ENCODE results near the gene ZNF330.
"Not testable (repeated sequence)": the region's sequence is repeated elsewhere in the genome, so short reads cannot be mapped to it uniquely, and the experiment has no call there.

ZNF330 gene

DNA sequence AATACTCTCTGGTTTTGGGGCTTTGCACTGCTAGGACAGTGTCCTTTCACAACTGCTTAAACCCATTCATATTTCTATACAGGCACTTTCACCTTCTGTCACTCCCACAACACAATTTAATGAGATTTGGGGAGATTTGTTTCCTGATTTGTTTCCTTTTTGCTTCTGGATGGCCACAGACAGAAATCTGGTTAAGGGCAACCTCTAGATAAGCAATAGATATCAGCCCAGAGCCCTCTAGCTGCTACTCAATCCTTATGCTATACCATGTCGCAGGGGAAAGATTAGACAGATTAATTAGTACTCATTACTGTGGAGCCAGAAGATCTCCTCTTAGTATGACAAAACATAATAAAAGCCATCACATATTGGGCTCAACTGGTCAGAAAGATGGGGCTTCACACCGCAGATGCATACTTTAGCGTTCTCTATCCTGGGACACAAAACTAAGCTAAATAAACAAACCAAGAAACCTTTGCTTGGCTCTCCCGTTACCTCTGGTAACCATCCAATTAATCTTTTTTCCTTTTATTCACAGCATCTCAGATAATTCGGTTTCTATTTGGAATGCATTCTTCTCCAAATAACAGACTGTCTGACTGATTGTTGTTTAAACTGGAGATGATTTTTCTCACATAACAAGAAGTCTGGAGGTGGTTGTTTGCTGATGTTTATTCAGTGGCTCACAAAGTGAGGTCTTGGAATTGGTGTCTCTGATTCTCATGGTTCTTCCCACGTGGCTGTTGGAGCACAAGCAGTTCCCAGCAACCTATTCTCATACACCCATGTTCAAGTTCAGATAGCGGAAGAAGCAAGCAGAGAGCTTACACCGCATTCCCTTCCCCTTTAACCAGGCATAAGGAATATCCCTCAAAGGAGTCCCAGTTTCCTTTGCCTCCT is 41.0 kb upstream of the ZNF330 start:
- no peak overlapping the region for H2AFZ ChIP-seq (ENCODE audit: low read length)
- no peak overlapping the region for H3K4me2 ChIP-seq (ENCODE audit: low read depth, low read length)
- H3K27ac ChIP-seq (ENCODE audit: low read length), result no peak overlapping the region
- H3K4me3 ChIP-seq (ENCODE audit: low read length), result no peak overlapping the region
- no peak for TF ChIP-seq EZH2phosphoT487 (IDR thresholded peaks at IDR 0.05; ENCODE audit: low read length)
- TF ChIP-seq, protein P1, sequence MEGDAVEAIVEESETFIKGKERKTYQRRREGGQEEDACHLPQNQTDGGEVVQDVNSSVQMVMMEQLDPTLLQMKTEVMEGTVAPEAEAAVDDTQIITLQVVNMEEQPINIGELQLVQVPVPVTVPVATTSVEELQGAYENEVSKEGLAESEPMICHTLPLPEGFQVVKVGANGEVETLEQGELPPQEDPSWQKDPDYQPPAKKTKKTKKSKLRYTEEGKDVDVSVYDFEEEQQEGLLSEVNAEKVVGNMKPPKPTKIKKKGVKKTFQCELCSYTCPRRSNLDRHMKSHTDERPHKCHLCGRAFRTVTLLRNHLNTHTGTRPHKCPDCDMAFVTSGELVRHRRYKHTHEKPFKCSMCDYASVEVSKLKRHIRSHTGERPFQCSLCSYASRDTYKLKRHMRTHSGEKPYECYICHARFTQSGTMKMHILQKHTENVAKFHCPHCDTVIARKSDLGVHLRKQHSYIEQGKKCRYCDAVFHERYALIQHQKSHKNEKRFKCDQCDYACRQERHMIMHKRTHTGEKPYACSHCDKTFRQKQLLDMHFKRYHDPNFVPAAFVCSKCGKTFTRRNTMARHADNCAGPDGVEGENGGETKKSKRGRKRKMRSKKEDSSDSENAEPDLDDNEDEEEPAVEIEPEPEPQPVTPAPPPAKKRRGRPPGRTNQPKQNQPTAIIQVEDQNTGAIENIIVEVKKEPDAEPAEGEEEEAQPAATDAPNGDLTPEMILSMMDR (IDR thresholded peaks at IDR 0.05; ENCODE audit: low read length), result no peak
- no peak for TF ChIP-seq EZH2 (optimal IDR thresholded peaks at IDR 0.05; ENCODE audit: low read depth, low read length)
- H3K79me2 ChIP-seq (ENCODE audit: low read length), result no peaks in the 10 kb centered on the region
- no peaks in the 10 kb centered on the region for H3K9me3 ChIP-seq (replicated peaks; ENCODE audit: insufficient read depth, low read length)
- H3F3A ChIP-seq (ENCODE audit: insufficient read depth, low read length), result no peaks in the 10 kb centered on the region
- no peak for DNase-seq
- H3K36me3 ChIP-seq (replicated peaks; ENCODE audit: insufficient read depth, low read length), result no peaks in the 10 kb centered on the region
- no peak overlapping the region for H3K9ac ChIP-seq (ENCODE audit: low read length)
- H3K27me3 ChIP-seq (replicated peaks; ENCODE audit: insufficient read depth, low read length), result no peaks in the 10 kb centered on the region
- H4K20me1 ChIP-seq (ENCODE audit: insufficient read depth, low read length), result no peaks in the 10 kb centered on the region
- H3K4me1 ChIP-seq (ENCODE audit: low read length), result no peaks in the 10 kb centered on the region
- no peaks in the 10 kb centered on the region for H3K9me2 ChIP-seq (replicated peaks; ENCODE audit: insufficient read depth, low read length)

DNA sequence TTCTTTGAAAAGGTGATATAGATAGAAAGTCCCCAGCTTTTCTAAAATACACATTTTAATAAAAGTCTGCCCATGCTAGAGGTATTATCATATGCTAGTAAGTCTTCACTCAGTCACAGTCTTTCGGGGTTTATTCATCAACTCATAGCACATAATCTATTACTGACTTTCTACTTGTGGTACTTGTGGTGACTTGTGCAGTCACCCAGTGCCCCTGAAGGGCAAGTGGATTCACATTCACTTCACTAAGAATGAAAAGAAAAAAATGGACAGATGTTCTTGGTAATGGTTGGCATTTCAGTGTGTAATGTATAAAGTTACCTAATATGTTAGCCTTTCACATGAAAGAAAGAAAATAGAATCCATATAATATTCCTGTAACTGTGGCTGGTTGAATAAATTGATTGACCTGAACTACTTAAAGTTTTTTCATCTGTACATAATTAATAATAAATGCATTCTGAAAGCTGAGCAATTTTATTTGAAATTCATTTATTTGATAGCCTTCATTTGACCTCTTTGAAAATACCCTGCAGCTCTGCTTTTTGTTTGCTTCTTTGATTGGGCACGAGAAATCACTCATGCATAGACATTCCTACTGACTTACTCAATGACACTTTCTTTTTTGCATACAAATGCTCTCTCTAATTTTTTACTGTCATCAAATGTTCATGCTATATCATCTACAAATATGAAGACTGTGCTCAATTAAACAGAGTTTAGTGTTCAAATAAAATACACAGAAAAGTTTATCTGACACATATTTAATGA is 39.5 kb upstream of the ZNF330 start:
- Histone ChIP-seq H3K27ac (ENCODE audit: low read length) (no peak overlapping the region), H3K36me3 (replicated peaks; ENCODE audit: insufficient read depth, low read length) (no peaks in the 10 kb centered on the region), H2AFZ (ENCODE audit: low read length) (no peak overlapping the region), H3K4me1 (ENCODE audit: low read length) (no peaks in the 10 kb centered on the region), H3K4me3 (ENCODE audit: low read length) (no peak overlapping the region), H3K9me3 (replicated peaks; ENCODE audit: insufficient read depth, low read length) (no peaks in the 10 kb centered on the region), H3K9me2 (replicated peaks; ENCODE audit: insufficient read depth, low read length) (no peaks in the 10 kb centered on the region), H3F3A (ENCODE audit: insufficient read depth, low read length) (no peaks in the 10 kb centered on the region), H3K9ac (ENCODE audit: low read length) (no peak overlapping the region), H3K27me3 (replicated peaks; ENCODE audit: insufficient read depth, low read length) (no peaks in the 10 kb centered on the region), H3K79me2 (ENCODE audit: low read length) (no peaks in the 10 kb centered on the region), H4K20me1 (ENCODE audit: insufficient read depth, low read length) (no peaks in the 10 kb centered on the region), H3K4me2 (ENCODE audit: low read depth, low read length) (no peak overlapping the region)
- TF ChIP-seq, protein P1 (IDR thresholded peaks at IDR 0.05; ENCODE audit: low read length), result no peak
- TF ChIP-seq EZH2 (optimal IDR thresholded peaks at IDR 0.05; ENCODE audit: low read depth, low read length), result no peak
- TF ChIP-seq EZH2phosphoT487 (IDR thresholded peaks at IDR 0.05; ENCODE audit: low read length), result no peak
- no peak for DNase-seq

DNA sequence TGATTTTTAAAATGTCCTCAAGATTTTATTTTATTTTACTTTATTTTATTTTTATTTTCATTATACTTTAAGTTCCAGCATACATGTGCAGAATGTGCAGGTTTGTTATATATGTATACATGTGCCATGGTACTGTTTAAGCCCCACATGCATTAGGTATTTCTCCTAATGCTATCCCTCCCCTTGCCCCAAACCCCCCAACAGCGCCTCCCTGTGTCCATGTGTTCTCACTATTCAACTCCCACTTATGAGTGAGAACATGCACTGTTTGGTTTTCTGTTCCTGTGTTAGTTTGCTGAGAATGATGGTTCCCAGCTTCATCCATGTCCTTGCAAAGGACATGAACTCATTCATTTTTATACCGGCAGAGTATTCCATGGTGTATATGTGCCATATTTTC is 37.2 kb upstream of the ZNF330 start:
- H3K4me1 ChIP-seq (ENCODE audit: low read length); H3K27me3 ChIP-seq (replicated peaks; ENCODE audit: insufficient read depth, low read length); H3K9me2 ChIP-seq (replicated peaks; ENCODE audit: insufficient read depth, low read length); H3K36me3 ChIP-seq (replicated peaks; ENCODE audit: insufficient read depth, low read length); H3K4me3 ChIP-seq (ENCODE audit: low read length); H3K27ac ChIP-seq (ENCODE audit: low read length); H3K4me2 ChIP-seq (ENCODE audit: low read depth, low read length); H4K20me1 ChIP-seq (ENCODE audit: insufficient read depth, low read length); H3F3A ChIP-seq (ENCODE audit: insufficient read depth, low read length); H3K9me3 ChIP-seq (replicated peaks; ENCODE audit: insufficient read depth, low read length); H3K9ac ChIP-seq (ENCODE audit: low read length); H2AFZ ChIP-seq (ENCODE audit: low read length); H3K79me2 ChIP-seq (ENCODE audit: low read length); DNase-seq: not testable (repeated sequence)
